HL-60 (cell line): ENCODE data around the gene PRDX1.

Source experiments
- DNase-seq, 2 experiments: peaks; one replicate each; pipeline ENCODE4 v3.0.0-alpha.2; 2010 to 2020; ENCODE audit warnings: low read depth in 1 of 2, low spot score in 1 of 2
- H3K27ac ChIP-seq: fragments of 250-450 bp; sonication (Bioruptor Pico); replicated peaks from 2 replicates; pipeline ENCODE4 v1.5.1; 2020; ENCODE audit warnings: mild to moderate bottlenecking, moderate library complexity
- H3K27me3 ChIP-seq: fragments of 250-450 bp; sonication (Bioruptor Pico); 2 replicates; pipeline ENCODE4 v1.5.1; 2021; ENCODE audit warnings: mild to moderate bottlenecking, moderate library complexity; ENCODE audit not compliant: insufficient read depth, poor library complexity, severe bottlenecking
- H3K4me3 ChIP-seq: replicated peaks from 2 replicates; pipeline ENCODE4 v1.5.1; 2011; ENCODE audit warnings: mild to moderate bottlenecking, control low read depth, low read length; ENCODE audit not compliant: insufficient read depth
- GABPA ChIP-seq: IDR thresholded peaks from 2 replicates; pipeline ENCODE4 v1.6.1; 2012; ENCODE audit warnings: low read depth
- POLR2AphosphoS5 ChIP-seq: IDR thresholded peaks from 2 replicates; pipeline ENCODE4 v1.6.1; 2012; ENCODE audit warnings: low read depth
- SPI1 ChIP-seq: IDR thresholded peaks from 2 replicates; pipeline ENCODE4 v1.6.1; 2012; ENCODE audit warnings: low read depth, mild to moderate bottlenecking, borderline replicate concordance
- TF ChIP-seq, protein P1 (sequence below): IDR thresholded peaks from 2 replicates; pipeline ENCODE4 v1.6.1; 2012; ENCODE audit warnings: low read depth; ENCODE audit not compliant: insufficient replicate concordance
- TF ChIP-seq, protein P2 (sequence below): IDR thresholded peaks from one replicate; pipeline ENCODE4 v1.5.1; 2011; ENCODE audit warnings: low read length, control low read depth, inconsistent platforms; ENCODE audit not compliant: insufficient read depth

PRDX1 gene

DNA sequence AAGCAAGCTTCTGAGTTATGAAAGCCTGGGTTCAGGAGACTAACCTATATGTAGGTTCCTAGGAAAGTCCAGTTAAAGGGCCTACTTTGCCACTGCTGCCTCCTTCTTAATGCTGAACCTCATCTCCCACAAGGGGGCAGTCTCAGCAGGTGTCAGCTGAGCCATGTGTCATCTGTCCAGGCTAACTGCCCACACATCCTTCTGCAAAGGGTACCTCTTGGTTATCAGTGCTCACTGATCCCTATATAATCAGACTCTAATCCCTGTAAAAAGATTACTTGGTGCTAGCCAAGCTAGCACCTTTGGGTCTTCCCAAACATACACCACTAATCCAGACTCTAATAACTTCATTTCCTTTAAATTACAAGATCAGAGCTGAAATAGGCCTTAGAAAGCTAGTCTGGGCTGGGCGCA, 9.0 kb downstream of the PRDX1 start:
- DNase-seq = peak in 1 of 2 experiments; percentile 62

DNA sequence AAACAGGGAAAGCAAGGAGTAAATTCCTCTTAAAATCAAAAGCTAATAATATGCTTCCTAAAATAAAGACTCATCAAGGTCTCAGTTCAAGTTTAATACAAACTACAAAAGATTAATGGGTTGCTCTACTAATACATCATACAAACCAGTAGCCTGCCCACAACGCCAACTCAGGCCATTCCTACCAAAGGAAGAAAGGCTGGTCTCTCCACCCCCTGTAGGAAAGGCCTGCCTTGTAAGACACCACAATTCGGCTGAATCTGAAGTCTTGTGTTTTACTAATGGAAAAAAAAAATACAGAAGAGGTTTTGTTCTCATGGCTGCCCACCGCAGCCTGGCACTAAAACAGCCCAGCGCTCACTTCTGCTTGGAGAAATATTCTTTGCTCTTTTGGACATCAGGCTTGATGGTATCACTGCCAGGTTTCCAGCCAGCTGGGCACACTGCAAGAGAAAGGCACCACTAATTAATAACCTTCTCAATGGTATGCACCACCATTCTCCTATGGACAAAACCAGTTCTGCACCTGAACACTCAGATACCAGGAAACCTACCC, 10.6 kb downstream of the PRDX1 start:
- TF ChIP-seq, protein P1, sequence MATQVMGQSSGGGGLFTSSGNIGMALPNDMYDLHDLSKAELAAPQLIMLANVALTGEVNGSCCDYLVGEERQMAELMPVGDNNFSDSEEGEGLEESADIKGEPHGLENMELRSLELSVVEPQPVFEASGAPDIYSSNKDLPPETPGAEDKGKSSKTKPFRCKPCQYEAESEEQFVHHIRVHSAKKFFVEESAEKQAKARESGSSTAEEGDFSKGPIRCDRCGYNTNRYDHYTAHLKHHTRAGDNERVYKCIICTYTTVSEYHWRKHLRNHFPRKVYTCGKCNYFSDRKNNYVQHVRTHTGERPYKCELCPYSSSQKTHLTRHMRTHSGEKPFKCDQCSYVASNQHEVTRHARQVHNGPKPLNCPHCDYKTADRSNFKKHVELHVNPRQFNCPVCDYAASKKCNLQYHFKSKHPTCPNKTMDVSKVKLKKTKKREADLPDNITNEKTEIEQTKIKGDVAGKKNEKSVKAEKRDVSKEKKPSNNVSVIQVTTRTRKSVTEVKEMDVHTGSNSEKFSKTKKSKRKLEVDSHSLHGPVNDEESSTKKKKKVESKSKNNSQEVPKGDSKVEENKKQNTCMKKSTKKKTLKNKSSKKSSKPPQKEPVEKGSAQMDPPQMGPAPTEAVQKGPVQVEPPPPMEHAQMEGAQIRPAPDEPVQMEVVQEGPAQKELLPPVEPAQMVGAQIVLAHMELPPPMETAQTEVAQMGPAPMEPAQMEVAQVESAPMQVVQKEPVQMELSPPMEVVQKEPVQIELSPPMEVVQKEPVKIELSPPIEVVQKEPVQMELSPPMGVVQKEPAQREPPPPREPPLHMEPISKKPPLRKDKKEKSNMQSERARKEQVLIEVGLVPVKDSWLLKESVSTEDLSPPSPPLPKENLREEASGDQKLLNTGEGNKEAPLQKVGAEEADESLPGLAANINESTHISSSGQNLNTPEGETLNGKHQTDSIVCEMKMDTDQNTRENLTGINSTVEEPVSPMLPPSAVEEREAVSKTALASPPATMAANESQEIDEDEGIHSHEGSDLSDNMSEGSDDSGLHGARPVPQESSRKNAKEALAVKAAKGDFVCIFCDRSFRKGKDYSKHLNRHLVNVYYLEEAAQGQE = no peak
- no peaks in the 10 kb centered on the region for H3K27me3 ChIP-seq
- no peak overlapping the region for H3K4me3 ChIP-seq
- no peak for DNase-seq
- no peak overlapping the region for H3K27ac ChIP-seq

More for the DNA sequence above, 9.0 kb downstream of the PRDX1 start:
- no peak for TF ChIP-seq SPI1
- TF ChIP-seq, protein P1 = no peak
- TF ChIP-seq POLR2AphosphoS5 = no peak; the same call in 1 of the 2 replicates
- TF ChIP-seq GABPA = no peak
- TF ChIP-seq, protein P2, sequence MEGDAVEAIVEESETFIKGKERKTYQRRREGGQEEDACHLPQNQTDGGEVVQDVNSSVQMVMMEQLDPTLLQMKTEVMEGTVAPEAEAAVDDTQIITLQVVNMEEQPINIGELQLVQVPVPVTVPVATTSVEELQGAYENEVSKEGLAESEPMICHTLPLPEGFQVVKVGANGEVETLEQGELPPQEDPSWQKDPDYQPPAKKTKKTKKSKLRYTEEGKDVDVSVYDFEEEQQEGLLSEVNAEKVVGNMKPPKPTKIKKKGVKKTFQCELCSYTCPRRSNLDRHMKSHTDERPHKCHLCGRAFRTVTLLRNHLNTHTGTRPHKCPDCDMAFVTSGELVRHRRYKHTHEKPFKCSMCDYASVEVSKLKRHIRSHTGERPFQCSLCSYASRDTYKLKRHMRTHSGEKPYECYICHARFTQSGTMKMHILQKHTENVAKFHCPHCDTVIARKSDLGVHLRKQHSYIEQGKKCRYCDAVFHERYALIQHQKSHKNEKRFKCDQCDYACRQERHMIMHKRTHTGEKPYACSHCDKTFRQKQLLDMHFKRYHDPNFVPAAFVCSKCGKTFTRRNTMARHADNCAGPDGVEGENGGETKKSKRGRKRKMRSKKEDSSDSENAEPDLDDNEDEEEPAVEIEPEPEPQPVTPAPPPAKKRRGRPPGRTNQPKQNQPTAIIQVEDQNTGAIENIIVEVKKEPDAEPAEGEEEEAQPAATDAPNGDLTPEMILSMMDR = peak; percentile 92
- Histone ChIP-seq H3K4me3 (no peak overlapping the region), H3K27ac (no peak overlapping the region), H3K27me3 (no peaks in the 10 kb centered on the region)

DNA sequence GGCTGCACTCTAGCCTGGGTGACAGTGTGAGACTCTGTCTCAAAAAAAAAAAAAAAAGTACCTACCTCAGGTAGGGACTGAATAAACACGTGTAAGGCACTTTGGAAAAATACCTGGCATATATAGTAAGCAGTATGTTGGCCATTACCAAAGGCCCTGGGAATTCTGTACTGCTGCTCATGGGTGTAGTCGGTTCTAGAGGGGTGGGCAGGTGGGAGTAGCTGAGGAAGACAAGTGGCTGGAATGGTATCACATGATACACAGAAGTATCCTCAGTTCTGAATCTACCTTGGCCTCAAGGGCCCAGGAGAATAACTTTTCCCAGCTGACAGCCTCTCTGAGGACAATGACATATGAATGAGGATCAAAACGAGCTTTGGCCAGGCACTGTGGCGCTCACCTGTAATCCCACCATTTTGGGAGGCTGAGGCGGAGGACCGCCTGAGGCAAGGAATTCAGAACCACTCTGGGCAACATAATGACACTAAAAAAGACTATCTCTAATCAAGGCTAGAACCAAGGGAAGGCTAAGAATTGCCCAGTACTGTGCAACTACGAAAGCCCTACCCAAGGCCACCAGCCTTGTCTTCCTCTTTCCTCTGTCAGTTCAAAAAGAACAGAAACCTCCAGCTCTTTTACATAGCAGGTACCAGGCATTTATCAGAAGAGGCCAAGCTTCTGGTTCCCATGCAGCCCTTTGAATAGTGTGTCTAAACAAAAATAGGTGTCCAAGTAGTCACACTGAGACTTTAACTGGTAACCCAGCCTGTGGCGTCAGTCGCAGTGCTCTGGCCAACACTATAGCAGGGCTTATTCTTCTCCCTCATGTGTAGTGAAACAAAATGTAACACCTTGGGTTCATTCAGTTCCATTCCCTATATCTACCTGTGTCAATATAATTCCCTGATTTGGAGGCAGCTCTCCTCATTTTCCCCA, 11.4 kb downstream of the PRDX1 start:
- Histone ChIP-seq H3K27ac (no peak overlapping the region), H3K27me3 (no peaks in the 10 kb centered on the region), H3K4me3 (no peak overlapping the region)
- no peak for DNase-seq
- TF ChIP-seq GABPA = no peak
- TF ChIP-seq, protein P1 = no peak
- TF ChIP-seq POLR2AphosphoS5 = peak; percentile 43; the same call in 1 of the 2 replicates
